Stomach smooth muscle (tissue), 2 donors: ENCODE data around the gene LPAR6.
"Not testable (repeated sequence)": the region's sequence is repeated elsewhere in the genome, so short reads cannot be mapped to it uniquely, and the experiment has no call there.

Experiments used
- H3K27ac ChIP-seq: one replicate; pipeline ENCODE4 v1.7.0; 2013; ENCODE audit warnings: mild to moderate bottlenecking, low read length, inconsistent platforms
- H3K27me3 ChIP-seq, 2 donors: one replicate each; pipeline ENCODE4 v1.7.0; 2013; ENCODE audit warnings: low read length in 2 of 2; ENCODE audit not compliant: insufficient read depth in 2 of 2, control insufficient read depth in 1 of 2
- H3K36me3 ChIP-seq, 2 donors: one replicate each; pipeline ENCODE4 v1.7.0; 2013; ENCODE audit warnings: low read length in 2 of 2; ENCODE audit not compliant: control insufficient read depth in 2 of 2, insufficient read depth in 2 of 2
- H3K4me1 ChIP-seq: one replicate; pipeline ENCODE4 v1.7.0; 2013; ENCODE audit warnings: low read length; ENCODE audit not compliant: control insufficient read depth, insufficient read depth
- H3K4me3 ChIP-seq, 2 donors: one replicate each; pipeline ENCODE4 v1.7.0; 2013; ENCODE audit warnings: low read length in 2 of 2
- H3K9ac ChIP-seq, 2 donors: one replicate each; pipeline ENCODE4 v1.7.0; 2013; ENCODE audit warnings: low read length in 2 of 2, mild to moderate bottlenecking in 1 of 2
- H3K9me3 ChIP-seq, 2 donors: one replicate each; pipeline ENCODE4 v1.7.0; 2013; ENCODE audit warnings: low read length in 2 of 2; ENCODE audit not compliant: control insufficient read depth in 2 of 2
- donor health status: healthy.
- donor health status: Pancreatic carcinoma.

LPAR6 gene

GRCh38 chr13:48436661-48437288 lies 23.9 kb upstream of the LPAR6 start:
- Histone ChIP-seq H3K4me3 (peak overlapping the region in 1 of 2 donors; percentile 14), H3K27ac (no peak overlapping the region), H3K9ac (no peak overlapping the region)

DNA sequence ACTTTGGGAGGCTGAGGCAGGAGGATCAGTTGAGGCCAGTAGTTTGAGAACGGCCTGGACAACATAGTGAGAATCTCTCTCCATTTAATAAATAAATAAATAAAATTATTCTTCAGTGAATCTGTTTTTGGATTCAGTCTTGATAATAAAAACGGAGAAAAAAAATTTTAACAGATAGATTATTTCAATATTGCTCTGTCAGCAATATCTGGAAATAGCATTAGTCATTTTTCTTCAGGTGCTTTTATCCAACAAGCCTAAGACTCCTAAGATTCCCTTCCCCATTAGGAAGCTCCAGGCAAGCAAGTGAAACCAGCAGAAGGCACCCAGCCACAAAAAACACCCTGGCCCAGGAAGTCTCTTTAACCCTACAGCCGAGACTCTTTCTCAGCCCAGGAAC lies 21.3 kb upstream of the LPAR6 start:
- no peaks in the 10 kb centered on the region for H3K9me3 ChIP-seq
- H3K4me3 ChIP-seq, result no peak overlapping the region
- no peaks in the 10 kb centered on the region for H3K27me3 ChIP-seq
- no peaks in the 10 kb centered on the region for H3K36me3 ChIP-seq
- no peaks in the 10 kb centered on the region for H3K4me1 ChIP-seq
- H3K27ac ChIP-seq, result no peak overlapping the region
- no peak overlapping the region for H3K9ac ChIP-seq

More at GRCh38 chr13:48436661-48437288, 23.9 kb upstream of the LPAR6 start:
- Histone ChIP-seq H3K4me1 (no peaks in the 10 kb centered on the region), H3K27me3 (no peaks in the 10 kb centered on the region), H3K36me3 (no peaks in the 10 kb centered on the region), H3K9me3 (no peaks in the 10 kb centered on the region)

GRCh38 chr13:48431987-48432615 lies 19.2 kb upstream of the LPAR6 start:
- Histone ChIP-seq H3K27ac (no peak overlapping the region), H3K27me3 (no peaks in the 10 kb centered on the region), H3K4me1 (no peaks in the 10 kb centered on the region), H3K9ac (no peak overlapping the region), H3K36me3 (no peaks in the 10 kb centered on the region), H3K4me3 (no peak overlapping the region), H3K9me3 (no peaks in the 10 kb centered on the region)

DNA sequence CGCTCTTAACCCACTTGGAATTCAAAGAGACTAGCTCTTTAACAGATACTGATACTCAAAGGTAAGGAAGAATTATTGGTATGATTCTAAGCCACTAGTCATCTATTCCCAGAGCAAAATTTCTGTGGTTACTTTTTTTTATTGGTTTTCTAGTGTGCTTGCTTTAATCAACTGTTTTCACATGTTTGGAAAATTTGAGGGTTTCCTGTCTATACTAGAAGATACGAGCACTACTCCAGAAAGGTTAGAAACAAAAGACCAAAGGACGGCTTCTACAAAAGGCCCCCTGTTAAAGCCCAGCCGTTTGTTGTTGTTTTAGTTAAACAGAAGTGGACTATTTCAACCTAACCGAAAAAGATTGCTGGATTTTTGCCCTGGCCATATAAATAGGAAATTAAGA lies 18.5 kb upstream of the LPAR6 start:
- Histone ChIP-seq H3K36me3 (peaks cover 0 to 4% of the 10 kb centered on the region in 2 donors), H3K9me3 (no peaks in the 10 kb centered on the region), H3K4me1 (no peaks in the 10 kb centered on the region), H3K27ac (no peak overlapping the region), H3K4me3 (no peak overlapping the region), H3K9ac (no peak overlapping the region), H3K27me3 (no peaks in the 10 kb centered on the region)

DNA sequence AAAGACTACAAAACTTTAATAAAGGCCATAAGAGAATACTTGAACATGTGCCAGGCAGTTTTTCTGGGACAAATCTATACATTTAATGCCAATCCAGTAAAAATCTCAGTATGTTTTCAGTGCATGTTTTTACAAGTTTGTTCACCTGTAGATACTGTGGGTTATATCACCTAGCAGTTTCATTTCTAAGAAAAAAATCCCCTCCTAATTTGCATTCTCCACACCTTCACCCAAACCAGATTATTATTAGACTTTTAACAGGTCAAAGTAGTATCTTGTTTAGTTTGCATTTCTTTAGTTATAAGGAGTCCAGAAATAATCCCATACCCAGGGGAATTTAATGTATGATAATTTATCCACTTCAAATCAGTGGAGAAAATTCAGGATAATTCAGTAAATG lies 17.0 kb upstream of the LPAR6 start:
- Histone ChIP-seq H3K4me1 (no peaks in the 10 kb centered on the region), H3K36me3 (peaks cover 0 to 4% of the 10 kb centered on the region in 2 donors), H3K9ac (no peak overlapping the region), H3K4me3 (no peak overlapping the region), H3K27me3 (no peaks in the 10 kb centered on the region), H3K27ac (no peak overlapping the region), H3K9me3 (no peaks in the 10 kb centered on the region)

DNA sequence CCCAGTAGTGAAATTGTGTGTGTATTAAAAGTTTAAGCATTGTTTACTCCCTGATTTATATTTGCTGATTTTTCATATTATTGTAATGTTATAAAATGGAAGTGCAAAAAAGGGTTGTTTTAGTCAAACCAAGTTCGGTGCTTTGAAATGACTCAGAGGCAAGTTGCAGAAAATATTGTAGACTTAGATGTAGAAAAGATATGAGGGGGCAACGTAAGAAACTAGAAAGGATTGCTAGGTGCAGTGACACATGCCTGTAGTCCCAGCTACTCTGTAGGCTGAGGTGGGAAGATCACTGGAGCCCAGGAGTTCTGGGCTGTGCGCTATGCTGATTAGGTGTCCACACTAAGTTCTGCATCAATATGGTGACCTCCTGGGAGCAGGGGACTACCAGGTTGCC lies 16.1 kb upstream of the LPAR6 start:
- no peaks in the 10 kb centered on the region for H3K9me3 ChIP-seq
- H3K9ac ChIP-seq, result no peak overlapping the region
- H3K4me3 ChIP-seq, result no peak overlapping the region
- no peaks in the 10 kb centered on the region for H3K4me1 ChIP-seq
- no peak overlapping the region for H3K27ac ChIP-seq
- no peaks in the 10 kb centered on the region for H3K27me3 ChIP-seq
- H3K36me3 ChIP-seq, result peaks cover 0 to 4% of the 10 kb centered on the region in 2 donors

- H3K36me3 ChIP-seq, H3K9ac ChIP-seq, H3K4me3 ChIP-seq, H3K27me3 ChIP-seq, H3K9me3 ChIP-seq, H3K4me1 ChIP-seq, H3K27ac ChIP-seq: not testable (repeated sequence)
These were observed 13.9 kb upstream of the LPAR6 start for GRCh38 chr13:48426755-48427298.

DNA sequence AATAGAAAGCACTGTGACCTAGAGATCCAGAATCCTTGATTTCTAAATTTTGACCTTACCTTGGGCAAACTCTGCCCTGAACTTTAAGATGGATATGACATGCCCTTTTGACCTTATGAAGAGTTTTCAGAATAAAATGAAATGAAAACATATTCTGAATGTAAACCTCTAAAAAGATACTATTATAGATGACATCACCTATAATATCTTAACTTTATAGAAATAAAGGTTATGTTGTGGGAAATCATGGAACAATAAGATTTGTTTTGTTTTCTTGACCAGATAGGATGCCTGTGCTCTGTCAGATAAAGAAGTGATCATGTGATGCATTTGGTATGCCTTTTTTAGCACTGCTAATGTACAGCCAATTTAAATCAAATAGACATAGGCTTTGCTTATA lies 13.1 kb upstream of the LPAR6 start:
- H3K9ac ChIP-seq, result no peak overlapping the region
- H3K27ac ChIP-seq, result no peak overlapping the region
- no peaks in the 10 kb centered on the region for H3K4me1 ChIP-seq
- H3K27me3 ChIP-seq, result no peaks in the 10 kb centered on the region
- no peak overlapping the region for H3K4me3 ChIP-seq
- peaks cover 0 to 4% of the 10 kb centered on the region in 2 donors for H3K36me3 ChIP-seq
- H3K9me3 ChIP-seq, result no peaks in the 10 kb centered on the region

- peaks cover 0 to 4% of the 10 kb centered on the region in 2 donors for H3K36me3 ChIP-seq
- no peaks in the 10 kb centered on the region for H3K27me3 ChIP-seq
- no peak overlapping the region for H3K4me3 ChIP-seq
- H3K27ac ChIP-seq, result no peak overlapping the region
- no peaks in the 10 kb centered on the region for H3K9me3 ChIP-seq
- no peaks in the 10 kb centered on the region for H3K4me1 ChIP-seq
- no peak overlapping the region for H3K9ac ChIP-seq
These were observed 11.3 kb upstream of the LPAR6 start for GRCh38 chr13:48424212-48424611.

- not testable (repeated sequence) for H3K4me3 ChIP-seq, H3K27ac ChIP-seq, H3K9me3 ChIP-seq, H3K36me3 ChIP-seq, H3K9ac ChIP-seq, H3K27me3 ChIP-seq, H3K4me1 ChIP-seq
These were observed 9.1 kb upstream of the LPAR6 start for GRCh38 chr13:48422003-48422402.

- H3K27me3 ChIP-seq, result no peaks in the 10 kb centered on the region
- no peak overlapping the region for H3K27ac ChIP-seq
- no peak overlapping the region for H3K4me3 ChIP-seq
These were observed 2.6 kb upstream of the LPAR6 start for GRCh38 chr13:48415516-48415915.

More at GRCh38 chr13:48415516-48415915, 2.6 kb upstream of the LPAR6 start:
- no peaks in the 10 kb centered on the region for H3K9me3 ChIP-seq
- no peak overlapping the region for H3K9ac ChIP-seq
- H3K4me1 ChIP-seq, result no peaks in the 10 kb centered on the region
- H3K36me3 ChIP-seq, result peaks cover 0 to 5% of the 10 kb centered on the region in 2 donors
